ENCODE measurements around the gene RYR2.

RYR2 gene

DNA sequence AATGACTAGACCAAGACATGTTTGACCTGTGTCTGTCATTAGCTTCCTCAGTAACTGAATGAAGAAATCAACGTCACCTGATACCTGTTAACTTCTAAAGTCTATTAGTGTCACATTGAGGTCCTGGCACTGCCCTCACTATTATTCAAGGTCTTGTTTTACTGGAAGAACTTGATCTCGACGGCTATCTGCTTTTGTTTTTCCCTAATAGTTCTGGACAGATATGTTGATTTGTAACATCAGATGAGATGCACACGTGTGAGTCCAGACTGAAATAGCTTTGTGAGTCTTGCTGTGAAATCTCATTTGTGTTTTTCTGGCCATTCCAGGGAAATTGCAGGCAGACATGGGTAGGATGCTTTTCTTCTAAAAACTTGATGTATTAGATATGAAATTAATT lies 159.2 kb downstream of the RYR2 start:
- no peak for DNase-seq (ENCODE audit: low read depth in 2 of 2)

DNA sequence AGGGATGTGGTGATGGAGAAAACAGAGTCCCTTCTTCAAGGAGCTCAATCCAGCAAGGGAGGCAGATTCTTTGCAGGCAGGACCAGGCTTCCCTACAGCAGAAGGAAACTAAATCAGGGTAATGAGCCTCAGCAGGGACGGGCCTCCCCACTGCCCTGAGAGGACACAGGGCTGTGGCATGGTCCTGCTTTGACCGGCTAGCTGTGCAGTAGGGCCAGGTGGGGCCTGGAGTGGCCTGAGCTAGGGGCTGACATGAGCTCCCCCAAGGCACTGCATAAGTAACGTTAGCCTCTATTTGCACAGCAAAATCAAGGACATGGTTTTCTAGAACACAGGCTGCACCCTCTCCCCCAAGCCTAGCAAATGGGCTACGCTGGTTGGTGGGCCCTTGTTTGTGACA lies 162.9 kb downstream of the RYR2 start:
- no peak for DNase-seq (ENCODE audit: low read depth in 2 of 2)

DNA sequence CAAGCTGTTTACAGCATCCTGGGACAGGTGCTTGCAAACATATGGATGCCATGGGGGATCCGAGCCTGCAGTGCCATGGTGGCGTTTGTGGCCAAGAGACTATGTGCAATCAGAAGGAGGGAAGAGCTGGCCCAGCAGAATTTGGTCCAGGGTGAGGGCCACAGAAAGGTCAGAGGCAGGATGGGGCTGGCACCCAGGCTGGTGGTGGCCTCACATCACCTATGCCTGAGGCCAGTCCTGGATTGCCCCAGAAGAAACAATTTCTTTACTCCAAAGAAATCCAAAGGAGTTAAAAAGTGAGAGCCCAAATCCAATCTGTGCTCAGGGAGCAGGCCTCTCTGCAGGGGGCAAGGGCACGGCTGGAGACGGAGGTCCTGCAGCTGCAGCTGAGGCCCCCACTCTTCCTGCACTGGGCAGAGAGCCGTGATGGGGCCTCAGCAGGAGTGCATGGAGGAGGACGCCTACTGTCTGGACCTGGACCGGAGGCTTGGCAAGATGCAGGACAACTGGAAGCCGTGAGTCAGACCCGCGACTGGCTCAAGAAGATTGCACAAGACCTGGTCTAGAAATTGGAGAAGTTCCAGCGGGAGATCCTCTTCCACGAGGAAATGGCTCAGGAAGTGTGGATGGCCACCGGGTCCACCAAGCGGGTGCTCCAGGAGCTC lies 163.5 kb downstream of the RYR2 start:
- DNase-seq (ENCODE audit: low read depth in 2 of 2), result no peak

DNA sequence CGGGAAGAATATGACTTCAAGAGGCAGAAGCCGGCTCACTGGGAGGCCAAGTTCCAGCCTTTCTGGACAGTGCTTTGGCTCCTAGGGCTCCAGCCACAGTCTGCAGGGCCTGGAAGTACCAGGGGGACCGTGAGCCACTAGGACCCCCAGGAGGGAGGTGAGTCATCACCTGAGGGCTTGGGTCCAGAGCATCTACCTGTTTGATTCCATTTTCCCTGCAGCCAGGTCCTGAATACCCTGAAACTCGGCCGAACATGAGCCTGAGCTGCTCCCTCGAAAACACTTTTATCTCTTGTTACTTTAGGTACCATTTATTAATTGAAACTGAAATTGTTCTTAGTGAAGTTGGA lies 164.1 kb downstream of the RYR2 start:
- DNase-seq (ENCODE audit: low read depth in 2 of 2), result no peak

DNA sequence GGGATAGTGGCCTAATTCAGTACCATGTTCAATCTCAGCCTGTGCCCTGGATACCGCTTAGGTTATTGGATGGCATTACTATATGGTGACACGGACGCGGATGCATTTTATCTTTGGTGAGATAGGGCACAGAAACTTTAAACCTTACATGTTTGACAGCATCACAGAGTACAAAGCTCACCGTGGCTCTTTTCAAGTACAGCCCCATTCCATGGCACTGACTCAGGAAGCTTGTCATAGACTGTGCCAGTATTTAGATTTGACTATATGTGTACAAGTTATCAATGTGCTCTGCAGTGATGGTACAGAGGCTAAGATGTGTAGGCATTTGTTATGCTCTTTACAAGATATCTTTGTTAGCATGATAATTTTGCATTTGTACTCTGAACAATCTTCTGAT lies 169.0 kb downstream of the RYR2 start:
- DNase-seq (ENCODE audit: low read depth in 2 of 2), result no peak

DNA sequence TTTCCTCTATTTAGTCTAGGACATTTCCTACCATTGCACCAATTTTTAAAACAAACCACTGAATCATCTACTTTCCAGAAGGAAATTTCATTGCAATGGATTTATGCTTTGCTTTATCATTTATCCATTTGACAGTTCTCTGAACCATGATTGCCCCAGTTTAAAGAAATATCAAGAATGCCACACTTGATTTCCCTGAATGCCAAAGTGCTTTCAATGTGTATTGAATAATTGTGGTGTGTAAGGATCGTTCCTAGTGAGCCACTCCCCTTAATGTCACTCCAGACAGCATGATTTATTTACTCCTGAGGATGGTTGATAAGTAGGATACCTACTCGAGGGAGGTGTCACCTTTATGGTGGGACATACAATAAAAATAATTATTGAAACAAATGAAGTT lies 169.6 kb downstream of the RYR2 start:
- DNase-seq (ENCODE audit: low read depth in 2 of 2), result no peak

DNA sequence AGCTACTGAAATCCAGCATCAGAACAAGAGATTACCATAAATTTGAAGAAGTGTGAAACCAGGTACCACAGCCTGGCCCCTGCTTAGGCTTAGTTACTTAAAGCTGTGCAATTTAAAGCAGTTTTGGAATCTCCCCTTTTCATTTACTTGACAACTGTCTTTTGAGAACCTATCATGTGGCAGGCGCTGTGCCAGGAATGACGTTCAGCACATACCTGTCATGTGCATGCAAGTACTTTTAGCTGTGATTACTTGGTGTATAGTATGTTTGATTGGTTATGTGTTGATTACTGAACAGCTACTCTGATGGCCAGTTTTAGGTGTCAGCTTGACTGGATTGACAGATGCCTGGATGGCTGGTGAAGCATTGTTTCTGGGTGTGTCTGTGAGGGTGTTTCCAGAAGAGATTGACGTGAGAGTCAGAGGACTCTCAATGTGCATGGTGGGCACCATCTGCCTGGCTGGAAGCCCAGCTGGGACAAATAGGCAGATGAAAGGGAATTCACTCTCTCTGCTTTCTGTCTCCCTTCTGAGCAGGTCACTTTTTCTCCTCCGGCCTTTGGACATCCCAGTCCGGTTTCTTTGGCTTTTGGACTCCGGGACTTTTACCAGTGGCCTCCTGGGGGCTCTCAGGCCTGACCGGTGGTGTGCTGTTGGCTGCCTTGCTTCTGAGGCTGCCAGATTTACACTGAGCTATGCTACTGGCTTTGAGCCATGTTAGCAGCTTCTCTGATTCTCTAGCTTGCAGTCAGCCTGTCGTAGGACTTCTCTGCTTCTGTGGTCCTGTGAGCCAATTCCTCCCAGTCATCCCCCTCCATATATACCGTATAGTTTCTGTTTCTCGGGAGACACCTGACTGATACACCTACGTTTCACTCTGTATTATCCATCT lies 178.0 kb downstream of the RYR2 start:
- no peak for DNase-seq (ENCODE audit: low read depth in 2 of 2)

- no peak for DNase-seq (ENCODE audit: low read depth in 2 of 2)
Observed at GRCh38 chr1:237223419-237223818, 181.4 kb downstream of the RYR2 start.

DNA sequence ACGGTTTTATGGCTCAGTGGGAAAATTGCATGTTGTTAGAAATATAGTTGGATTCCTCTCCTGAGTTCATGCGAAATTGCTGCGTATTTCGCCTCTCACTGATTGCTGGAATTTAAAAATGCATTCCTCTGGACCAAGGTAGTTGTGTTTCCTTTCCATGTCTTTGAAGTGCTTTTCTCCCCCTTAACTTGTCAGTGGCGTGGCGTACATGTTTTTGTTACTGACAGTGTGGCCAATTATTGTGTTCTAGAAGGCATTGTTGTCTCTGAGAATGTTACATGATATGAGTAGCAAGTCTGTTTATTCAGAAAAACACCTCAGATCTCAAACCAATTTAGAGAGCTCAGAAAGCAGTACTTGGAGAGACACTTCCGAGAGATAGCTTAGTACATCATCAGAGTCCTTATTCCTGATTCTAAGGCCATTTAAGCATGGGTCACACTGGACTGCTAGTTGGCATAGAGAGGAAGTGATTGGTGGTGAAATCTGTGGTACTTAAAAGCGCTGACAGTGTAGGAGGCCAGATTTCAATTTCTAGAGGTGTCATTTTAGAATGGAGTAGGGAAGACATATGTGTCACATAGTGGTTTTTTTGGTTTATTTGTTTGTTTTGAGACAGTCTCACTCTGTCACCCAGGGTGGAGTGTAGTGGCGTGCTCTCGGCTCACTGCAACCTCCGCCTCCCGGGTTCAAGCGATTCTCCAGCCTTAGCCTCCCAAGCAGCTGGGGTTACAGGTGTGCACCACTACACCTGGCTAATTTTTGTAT lies 184.4 kb downstream of the RYR2 start:
- no peak for DNase-seq (ENCODE audit: low read depth in 2 of 2)

GRCh38 chr1:237227476-237227875 lies 185.5 kb downstream of the RYR2 start:
- no peak for DNase-seq (ENCODE audit: low read depth in 2 of 2)

- DNase-seq (ENCODE audit: low read depth in 2 of 2), result no peak
Observed at GRCh38 chr1:237228421-237228820, 186.4 kb downstream of the RYR2 start.

DNA sequence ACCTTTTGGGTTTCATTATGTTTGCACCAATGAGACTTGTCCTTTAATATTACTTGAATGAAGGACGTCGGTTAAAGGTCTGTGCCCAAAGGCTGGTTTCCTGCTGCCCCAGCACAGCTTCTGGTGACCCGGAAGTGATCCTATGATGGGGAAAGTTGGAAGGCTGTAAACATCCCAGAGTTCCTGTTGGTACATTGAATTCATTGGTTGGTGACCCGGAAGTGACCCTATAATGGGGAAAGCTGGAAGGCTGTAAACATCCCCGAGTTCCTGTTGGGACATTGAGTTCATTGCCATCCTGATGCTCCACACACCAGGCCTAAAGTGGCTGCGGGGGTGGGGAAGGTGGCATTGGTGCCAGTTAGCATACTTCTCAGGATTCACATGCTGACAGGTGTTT lies 187.3 kb downstream of the RYR2 start:
- no peak for DNase-seq (ENCODE audit: low read depth in 2 of 2)

DNA sequence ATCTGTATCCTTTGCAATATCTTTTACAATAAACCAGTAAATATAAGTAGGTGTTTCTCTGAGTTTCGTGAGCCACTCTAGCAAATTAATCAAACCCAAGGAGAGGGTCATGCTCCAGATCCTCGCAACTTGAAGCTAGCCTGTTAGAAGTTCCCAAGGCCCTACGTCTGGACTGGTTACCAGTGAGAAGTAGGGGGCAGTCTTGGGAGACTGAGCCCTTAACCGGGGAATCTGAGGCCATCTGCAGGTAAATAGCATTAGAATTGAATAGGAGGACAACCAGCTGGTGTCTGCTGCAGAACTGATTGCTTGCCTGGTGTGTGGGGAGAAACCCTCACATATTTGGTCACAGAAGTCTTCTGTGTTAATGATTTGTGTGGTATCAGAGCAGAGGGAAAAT lies 190.5 kb downstream of the RYR2 start:
- no peak for DNase-seq (ENCODE audit: low read depth in 2 of 2)

DNA sequence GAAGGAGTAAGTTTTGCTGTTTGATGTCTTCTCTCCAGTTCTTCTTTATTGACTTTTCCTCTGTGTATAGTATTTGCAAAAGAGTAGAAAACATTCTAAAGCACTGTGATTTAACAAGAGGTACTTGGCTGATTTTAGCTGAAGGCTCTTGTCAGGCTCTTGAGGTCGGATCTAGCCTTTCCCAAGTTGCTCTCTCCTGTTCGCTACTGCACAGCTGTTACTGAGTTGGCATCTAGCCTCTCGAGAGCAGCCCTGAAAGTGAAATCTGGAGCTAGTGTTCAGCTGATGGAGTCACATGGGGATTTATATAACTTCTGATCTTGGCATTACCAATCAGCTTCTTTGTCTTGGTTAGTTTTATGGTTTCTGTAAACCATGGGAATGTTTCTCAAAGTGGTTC lies 193.1 kb downstream of the RYR2 start:
- no peak for DNase-seq (ENCODE audit: low read depth in 2 of 2)

DNA sequence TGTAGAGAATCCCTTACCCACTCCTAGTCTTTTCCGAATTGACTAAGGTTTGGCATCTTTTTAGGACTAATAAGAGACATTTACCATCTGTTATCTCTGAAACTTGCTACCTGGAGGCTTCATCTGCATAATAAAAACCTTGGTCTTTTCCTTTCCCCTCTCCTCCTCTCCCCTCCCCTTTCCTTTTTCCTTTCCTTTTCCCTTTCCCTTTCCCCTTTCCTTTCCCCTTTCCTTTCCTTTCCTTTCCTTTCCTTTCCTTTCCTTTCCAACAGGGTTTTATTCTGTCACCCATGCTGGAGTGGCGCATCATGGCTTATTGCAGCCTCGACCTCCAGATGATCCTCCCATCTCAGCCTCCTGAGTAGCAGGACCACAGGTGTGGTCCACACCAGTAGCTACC lies 195.7 kb downstream of the RYR2 start:
- DNase-seq (ENCODE audit: low read depth in 2 of 2), result no peak

DNA sequence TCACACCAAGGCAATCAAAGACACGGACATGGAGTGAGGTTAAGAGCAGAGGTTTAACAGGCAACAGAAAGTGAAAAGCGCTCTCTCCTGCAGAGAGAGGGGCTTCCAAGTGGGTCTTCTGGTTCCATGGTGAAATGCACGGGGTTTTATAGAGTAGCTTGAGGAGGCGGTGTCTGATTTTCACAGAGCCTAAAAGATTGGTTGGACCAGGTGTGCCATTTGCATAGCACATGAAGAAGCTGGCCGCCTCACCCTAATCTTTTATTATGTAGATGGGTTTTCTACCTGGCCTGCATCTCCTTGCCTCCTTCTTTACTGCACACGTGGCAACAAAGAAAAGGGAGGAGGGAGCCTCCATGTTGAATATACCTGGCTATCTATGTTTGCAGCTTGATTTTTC lies 197.3 kb downstream of the RYR2 start:
- DNase-seq (ENCODE audit: low read depth in 2 of 2), result no peak

DNA sequence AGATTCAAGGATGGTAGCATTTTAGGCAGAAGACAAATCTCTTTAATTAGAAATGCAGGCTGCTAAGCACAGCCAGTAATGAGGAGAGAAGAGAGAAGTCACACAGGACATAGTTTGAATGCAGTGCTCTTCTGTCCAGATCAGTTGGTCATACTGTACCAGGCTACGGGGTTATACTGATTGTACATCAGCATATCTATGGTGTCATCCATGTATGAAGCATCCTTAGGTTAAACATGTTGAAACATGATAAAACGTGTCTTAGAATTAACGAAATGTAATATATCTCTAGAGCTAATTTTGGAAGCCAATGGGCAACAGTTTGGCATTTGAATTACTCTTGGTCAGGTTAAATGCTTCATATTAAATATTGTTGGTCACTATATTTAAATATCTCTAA lies 199.1 kb downstream of the RYR2 start:
- DNase-seq (ENCODE audit: low read depth in 2 of 2), result no peak

DNA sequence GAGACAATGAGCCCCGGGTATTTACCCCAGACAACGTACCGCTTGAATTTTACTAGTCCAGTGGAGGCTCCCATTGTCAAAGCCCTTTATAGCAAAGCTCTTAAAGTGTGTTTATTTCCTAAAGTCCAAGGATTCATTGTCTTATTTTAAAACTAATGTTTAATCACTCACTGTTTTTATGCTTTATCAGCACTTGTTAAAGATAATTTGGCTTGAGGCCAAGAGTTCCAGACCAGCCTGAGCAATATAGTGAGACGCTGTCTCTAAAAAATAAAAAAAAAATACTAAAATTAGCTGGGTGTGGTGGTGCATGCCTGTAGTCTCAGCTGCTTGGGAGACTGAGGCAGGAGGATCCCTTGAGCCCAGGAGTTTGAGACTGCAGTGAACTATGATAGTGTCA lies 202.8 kb downstream of the RYR2 start:
- DNase-seq (ENCODE audit: low read depth in 2 of 2), result no peak

GRCh38 chr1:237247442-237247841 lies 205.5 kb downstream of the RYR2 start:
- DNase-seq (ENCODE audit: low read depth in 2 of 2), result no peak

DNA sequence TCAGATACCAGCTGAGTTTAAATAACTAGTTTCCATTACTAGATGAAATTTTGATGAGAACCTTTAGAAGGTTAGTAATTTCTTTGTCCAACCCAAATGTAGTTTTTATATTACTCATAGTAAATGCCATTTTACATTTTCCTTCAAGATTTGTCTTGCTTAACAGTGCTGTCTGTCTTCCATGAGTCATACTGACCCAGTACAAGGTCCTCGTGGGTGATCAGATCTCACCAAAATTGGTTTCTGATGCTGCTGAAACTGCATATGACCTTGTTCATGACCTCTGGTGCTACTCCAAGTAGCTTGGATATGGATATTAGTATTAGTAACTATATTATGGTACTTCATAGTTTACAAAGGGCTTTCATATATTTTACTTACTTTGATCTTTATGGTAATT lies 207.1 kb downstream of the RYR2 start:
- DNase-seq (ENCODE audit: low read depth in 2 of 2), result no peak

DNA sequence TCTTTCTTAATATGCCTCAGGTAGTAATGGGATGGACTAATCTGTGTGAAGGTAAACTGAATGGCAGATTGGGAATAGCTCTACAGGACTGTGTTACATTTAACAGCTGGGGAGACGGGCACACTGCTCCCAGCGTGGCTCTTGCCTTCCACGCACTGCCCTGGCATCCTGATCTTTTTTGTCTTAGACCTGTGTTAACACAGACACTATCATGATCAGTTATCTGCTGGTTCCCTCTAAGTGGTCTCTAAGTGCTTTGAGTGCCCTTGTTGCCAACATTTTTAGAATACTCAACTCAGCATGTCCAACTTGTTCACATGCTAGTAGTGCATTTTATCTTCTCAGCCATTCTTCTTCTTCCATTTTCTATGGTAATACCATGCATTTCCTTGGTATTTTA lies 208.1 kb downstream of the RYR2 start:
- no peak for DNase-seq (ENCODE audit: low read depth in 2 of 2)

GRCh38 chr1:237255071-237255470 lies 213.1 kb downstream of the RYR2 start:
- no peak for DNase-seq (ENCODE audit: low read depth in 2 of 2)

GRCh38 chr1:237258871-237259270 lies 216.9 kb downstream of the RYR2 start:
- DNase-seq (ENCODE audit: low read depth in 2 of 2), result no peak
